HCT116 (cell line): ENCODE measurements around the gene HMGXB4. TPM values are rescaled to one million over a fixed set of nuclear protein-coding genes. Genes with fewer than 3 reads are reported as not detected.

ENCODE experiments used
- ATAC-seq: fragments of 200-7000 bp; cut with Tn5 transposase; 2 replicates; pipeline ENCODE4 v1.9.1; 2020; ENCODE audit warnings: mild to moderate bottlenecking, moderate library complexity
- BruUV-seq: library from RNA; stranded (reverse); fragments of 400-500 nt; replicated peaks from 2 replicates; lab custom pipeline; 2021; lab: Mats Ljungman, UMichigan
- CTCF ChIA-PET: fragments of 300-600 bp; sonication (Branson Sonifier 250); formaldehyde crosslinking; loops from one replicate; lab custom pipeline; 2021; ENCODE audit warnings: antibody characterized with exemption; lab: Charles Lee
- POLR2A ChIA-PET: fragments of 300-600, 350-600 bp; sonication (Branson Sonifier 250); formaldehyde crosslinking; loops from one replicate; lab custom pipeline; 2021; ENCODE audit warnings: antibody characterized with exemption; lab: Charles Lee
- RAD21 ChIA-PET, 2 experiments: fragments of 300-600 bp; sonication (Branson Sonifier 250); formaldehyde crosslinking; loops; one replicate each; lab custom pipeline; 2023; ENCODE audit warnings: low total read pairs in 2 of 2; ENCODE audit not compliant: uncharacterized antibody in 2 of 2, unreplicated experiment in 2 of 2, low non-redundant PET in 1 of 2; lab: Charles Lee
- DNase-seq: peaks from one replicate; pipeline ENCODE4 v3.0.0-alpha.2; 2010; ENCODE audit warnings: low read depth, low spot score
- H2AFZ ChIP-seq: fragments of 200-600 bp; shearing (Covaris generic), sonication (generic); 2 replicates; pipeline ENCODE4 v1.6.1; 2017; ENCODE audit warnings: low read depth, mixed run types, mixed read lengths, antibody characterized with exemption, low read length; ENCODE audit not compliant: poor library complexity, severe bottlenecking
- H3K27ac ChIP-seq: 2 replicates; pipeline ENCODE4 v1.5.1; 2012; ENCODE audit warnings: low read depth, low read length
- H3K27me3 ChIP-seq: fragments of 200-600 bp; sonication (generic); 2 replicates; pipeline ENCODE4 v1.6.1; 2016; ENCODE audit warnings: mixed run types, low read length, mixed read lengths; ENCODE audit not compliant: insufficient read depth
- H3K36me3 ChIP-seq, 2 experiments: fragments of 200-500 bp in 1 of 2; fragments of 200-600 bp in 1 of 2; sonication (Bioruptor generic) in 1 of 2; sonication (generic) in 1 of 2; 2 replicates each; pipeline versions ENCODE4 v1.5.1 to v1.6.1; 2014 to 2016; ENCODE audit warnings: low read length in 2 of 2, inconsistent platforms in 1 of 2, mixed read lengths in 1 of 2, mixed run types in 1 of 2; ENCODE audit not compliant: insufficient read depth in 2 of 2, control insufficient read depth in 1 of 2
- H3K4me1 ChIP-seq, 2 experiments: fragments of 200-600 bp in 1 of 2; sonication (generic) in 1 of 2; 2 replicates each; pipeline versions ENCODE4 v1.5.1 to v1.6.1; 2012 to 2017; ENCODE audit warnings: low read length in 2 of 2, inconsistent platforms in 1 of 2, mild to moderate bottlenecking in 1 of 2, mixed read lengths in 1 of 2, mixed run types in 1 of 2, moderate library complexity in 1 of 2; ENCODE audit not compliant: insufficient read depth in 2 of 2, control insufficient read depth in 1 of 2
- H3K4me2 ChIP-seq: fragments of 200-600 bp; sonication (generic); 2 replicates; pipeline ENCODE4 v1.6.1; 2017; ENCODE audit warnings: mixed run types, low read length, mixed read lengths
- H3K4me3 ChIP-seq, 2 experiments: fragments of 200-600 bp in 1 of 2; sonication (generic) in 1 of 2; replicated peaks in 1 of 2; 2 replicates each; pipeline ENCODE4 v1.5.1; 2011 to 2016; ENCODE audit warnings: low read length in 2 of 2, control low read depth in 1 of 2, low read depth in 1 of 2, mild to moderate bottlenecking in 1 of 2, mixed read lengths in 1 of 2, mixed run types in 1 of 2
- H3K79me2 ChIP-seq: fragments of 200-600 bp; sonication (generic); 2 replicates; pipeline ENCODE4 v1.6.1; 2017; ENCODE audit warnings: mild to moderate bottlenecking, mixed run types, low read length, moderate library complexity, mixed read lengths; ENCODE audit not compliant: insufficient read depth
- H3K9ac ChIP-seq: fragments of 200-600 bp; sonication (generic); 2 replicates; pipeline ENCODE4 v1.6.1; 2016; ENCODE audit warnings: low read length, mixed read lengths
- H3K9me2 ChIP-seq: fragments of 200-600 bp; sonication (generic), shearing (Covaris generic); 2 replicates; pipeline ENCODE4 v1.6.1; 2017; ENCODE audit warnings: mixed run types, mild to moderate bottlenecking, moderate library complexity; ENCODE audit not compliant: insufficient read depth
- H3K9me3 ChIP-seq, 2 experiments: fragments of 200-500 bp in 1 of 2; fragments of 200-600 bp in 1 of 2; sonication (Bioruptor generic) in 1 of 2; sonication (generic) in 1 of 2; 2 replicates each; pipeline ENCODE4 v1.6.1; 2014 to 2017; ENCODE audit warnings: low read length in 2 of 2, mixed read lengths in 2 of 2, inconsistent platforms in 1 of 2, low read depth in 1 of 2, mild to moderate bottlenecking in 1 of 2, mixed run types in 1 of 2, moderate library complexity in 1 of 2; ENCODE audit not compliant: control insufficient read depth in 1 of 2, insufficient read depth in 1 of 2
- H4K20me1 ChIP-seq: fragments of 200-600 bp; sonication (generic), shearing (Covaris generic); 2 replicates; pipeline ENCODE4 v1.6.1; 2017; ENCODE audit warnings: mixed run types, mild to moderate bottlenecking, moderate library complexity; ENCODE audit not compliant: insufficient read depth
- CTCF ChIP-seq, 3 experiments: fragments of 200-600 bp in 1 of 3; sonication (generic) in 1 of 3; IDR thresholded peaks in 2 of 3; conservative IDR thresholded peaks in 1 of 3; 2 replicates each; pipeline ENCODE4 v1.5.1; 2012 to 2017; ENCODE audit warnings: low read depth in 2 of 3, low read length in 2 of 3, antibody characterized with exemption in 1 of 3, borderline replicate concordance in 1 of 3, control low read depth in 1 of 3, mild to moderate bottlenecking in 1 of 3, mixed read lengths in 1 of 3, mixed run types in 1 of 3, moderate library complexity in 1 of 3; ENCODE audit not compliant: insufficient read depth in 1 of 3
- ELF1 ChIP-seq: IDR thresholded peaks from 2 replicates; pipeline ENCODE4 v1.6.1; 2012; ENCODE audit warnings: low read depth, borderline replicate concordance
- EZH2 ChIP-seq: fragments of 200-600 bp; sonication (generic); IDR thresholded peaks from 2 replicates; pipeline ENCODE4 v1.6.1; 2017; ENCODE audit warnings: antibody characterized with exemption, mixed run types
- FOSL1 ChIP-seq: IDR thresholded peaks from 2 replicates; pipeline ENCODE4 v1.6.1; 2012; ENCODE audit warnings: low read depth
- JUND ChIP-seq: IDR thresholded peaks from 2 replicates; pipeline ENCODE4 v1.6.1; 2012
- POLR2A ChIP-seq: IDR thresholded peaks from 2 replicates; pipeline ENCODE4 v1.7.0; 2011; ENCODE audit warnings: borderline replicate concordance; ENCODE audit not compliant: insufficient read depth, insufficient read length; ENCODE audit errors: extremely low read depth
- POLR2AphosphoS5 ChIP-seq: IDR thresholded peaks from 2 replicates; pipeline ENCODE4 v1.6.1; 2011; ENCODE audit warnings: mild to moderate bottlenecking, low read depth, low read length, moderate library complexity
- RAD21 ChIP-seq: IDR thresholded peaks from 2 replicates; pipeline ENCODE4 v1.6.1; 2012; ENCODE audit warnings: low read depth, mild to moderate bottlenecking
- SP1 ChIP-seq: IDR thresholded peaks from 2 replicates; pipeline ENCODE4 v1.6.1; 2012; ENCODE audit warnings: low read depth
- SRF ChIP-seq: IDR thresholded peaks from 2 replicates; pipeline ENCODE4 v1.6.1; 2012; ENCODE audit warnings: low read depth
- YY1 ChIP-seq: IDR thresholded peaks from 2 replicates; pipeline ENCODE4 v1.6.1; 2011; ENCODE audit warnings: low read length, low read depth, moderate library complexity, mild to moderate bottlenecking; ENCODE audit not compliant: insufficient replicate concordance; ENCODE audit errors: extremely low read depth
- ZBTB33 ChIP-seq: IDR thresholded peaks from 2 replicates; pipeline ENCODE4 v1.6.1; 2011; ENCODE audit warnings: mild to moderate bottlenecking, low read length, moderate library complexity; ENCODE audit not compliant: insufficient replicate concordance; ENCODE audit errors: extremely low read depth
- ZNF274 ChIP-seq: fragments of 200-500 bp; sonication (Bioruptor generic); IDR thresholded peaks from 2 replicates; pipeline ENCODE4 v1.6.1; 2014; ENCODE audit warnings: mild to moderate bottlenecking, low read depth, low read length, inconsistent platforms
- intact Hi-C: fragments of 100-400 bp; cut with micrococcal nuclease; formaldehyde crosslinking; loops from 2 replicates; pipeline ENCODE4 v1.10.0; 2022
- total RNA-seq: library from RNA; stranded (reverse); gene quantifications from one replicate; pipeline ENCODE4 v1.2.1, GENCODE V29; 2021; ENCODE audit not compliant: unreplicated experiment

HMGXB4 gene
- total RNA-seq, 1 experiment from 2014 or later = 36.7 TPM

DNA sequence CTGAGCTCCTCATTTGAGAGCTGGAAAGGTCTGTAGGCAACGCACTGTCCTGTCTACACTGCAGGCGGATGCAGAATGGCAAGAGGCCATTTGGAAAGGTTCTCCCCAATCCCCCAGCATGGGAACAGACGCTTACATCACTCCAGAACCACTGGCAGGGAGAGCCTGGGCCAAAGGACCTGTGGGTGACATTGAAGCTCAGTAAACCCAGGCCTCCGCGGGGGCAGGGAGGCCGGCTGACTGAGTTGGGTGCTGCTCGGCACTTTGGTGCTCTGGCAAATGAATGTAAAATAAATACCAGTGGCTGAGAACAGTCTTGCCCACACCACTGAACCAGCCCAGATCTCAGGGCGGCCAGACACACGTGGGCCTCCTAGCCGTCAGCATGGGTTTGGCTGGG lies 64.8 kb downstream of the HMGXB4 start:
- no TSS peak for BruUV-seq
- no peaks in the 10 kb centered on the region for H3K79me2 ChIP-seq
- TF ChIP-seq SRF (no peak), ZBTB33 (no peak), CTCF (IDR thresholded peaks at IDR 0.05 in 2 of 3, conservative IDR thresholded peaks at IDR 0.05 in 1 of 3; ENCODE audit: borderline replicate concordance in 1 of 3, insufficient read depth in 1 of 3, low read depth in 2 of 3, low read length in 2 of 3) (no peak), FOSL1 (no peak), JUND (no peak), ELF1 (no peak), RAD21 (no peak), EZH2 (no peak), SP1 (no peak), POLR2AphosphoS5 (no peak), ZNF274 (no peak), POLR2A (no peak), YY1 (no peak)
- ChIA-PET CTCF (no interaction called here), RAD21 (no interaction called here), POLR2A (no interaction called here)
- H3K9me3 ChIP-seq = no peaks in the 10 kb centered on the region
- no peaks in the 10 kb centered on the region for H3K9me2 ChIP-seq
- ATAC-seq (no peak), DNase-seq (no peak)
- H2AFZ ChIP-seq = no peak overlapping the region
- H3K4me3 ChIP-seq = no peak overlapping the region
- H3K4me1 ChIP-seq = no peaks in the 10 kb centered on the region
- H3K27me3 ChIP-seq = no peaks in the 10 kb centered on the region
- no peak overlapping the region for H3K9ac ChIP-seq
- no peaks in the 10 kb centered on the region for H4K20me1 ChIP-seq
- peaks cover 2 to 6% of the 10 kb centered on the region in 2 experiments; a peak in 2 of 4 replicates for H3K36me3 ChIP-seq
- no peak overlapping the region for H3K27ac ChIP-seq
- H3K4me2 ChIP-seq = no peak overlapping the region
- intact Hi-C loops = no loop called here
